Muscle of leg (tissue), 11 donors: ENCODE measurements around the gene CYP2U1. TPM values are rescaled to one million over a fixed set of nuclear protein-coding genes. Genes with fewer than 3 reads are reported as not detected.

ENCODE experiments used
- DNase-seq: peaks from one replicate; pipeline ENCODE4 v3.0.0; 2013
- H3K27ac ChIP-seq: one replicate; pipeline ENCODE4 v1.5.1; 2013; ENCODE audit warnings: mild to moderate bottlenecking, low read length, control low read depth
- H3K27me3 ChIP-seq: one replicate; pipeline ENCODE4 v1.6.1; 2013; ENCODE audit warnings: low read length; ENCODE audit not compliant: control insufficient read depth, insufficient read depth
- H3K36me3 ChIP-seq: one replicate; pipeline ENCODE4 v1.6.1; 2013; ENCODE audit warnings: low read length; ENCODE audit not compliant: control insufficient read depth, insufficient read depth
- H3K4me1 ChIP-seq: one replicate; pipeline ENCODE4 v1.6.1; 2013; ENCODE audit warnings: low read length; ENCODE audit not compliant: control insufficient read depth, insufficient read depth
- H3K4me3 ChIP-seq: one replicate; pipeline ENCODE4 v1.5.1; 2013; ENCODE audit warnings: low read length, control low read depth
- H3K9me3 ChIP-seq: replicated peaks from 2 replicates; pipeline ENCODE4 v1.6.1; 2013; ENCODE audit warnings: low read depth, low read length; ENCODE audit not compliant: control insufficient read depth
- WGBS: methylation state at CpG from one replicate; pipeline ENCODE4 v1.1.5; 2013; ENCODE audit warnings: missing lambda C conversion rate; ENCODE audit not compliant: insufficient coverage; 5-methylcytosine and 5-hydroxymethylcytosine counted together
- polyA plus RNA-seq, 8 donors: library from polyadenylated mRNA; unstranded; fragments of 120-200 nt; gene quantifications; one replicate each; pipeline versions ENCODE4 v1.2.1 to v1.2.3, GENCODE V29; 2013; ENCODE audit warnings: inconsistent platforms in 1 of 8, low replicate concordance in 1 of 8; ENCODE audit not compliant: insufficient read length in 8 of 8, insufficient read depth in 1 of 8
- total RNA-seq: library from RNA; stranded (reverse); fragments of 120-200 nt; gene quantifications from one replicate; pipeline ENCODE4 v1.2.4, GENCODE V29; 2013

The CYP2U1 gene
- total and polyA plus RNA-seq, 9 donors: 3.6 to 6.1 (median 4.1) TPM

GRCh38 chr4:107994894-107995293, 63.5 kb downstream of the CYP2U1 start:
- peaks cover 27% of the 10 kb centered on the region for H3K4me1 ChIP-seq
- peaks cover 2% of the 10 kb centered on the region for H3K36me3 ChIP-seq
- H3K9me3 ChIP-seq: no peaks in the 10 kb centered on the region
- no peak for DNase-seq
- H3K27ac ChIP-seq: no peak overlapping the region
- no peaks in the 10 kb centered on the region for H3K27me3 ChIP-seq
- H3K4me3 ChIP-seq: no peak overlapping the region

- no peak overlapping the region for H3K4me3 ChIP-seq
- WGBS: 73% methylated on average over 2 of the region's 5 CpGs
- H3K9me3 ChIP-seq: no peaks in the 10 kb centered on the region
- peak overlapping the region; percentile 87 for H3K27ac ChIP-seq
- H3K27me3 ChIP-seq: no peaks in the 10 kb centered on the region
- DNase-seq: peak; percentile 63
- peaks cover 5% of the 10 kb centered on the region for H3K36me3 ChIP-seq
- H3K4me1 ChIP-seq: peaks cover 19% of the 10 kb centered on the region
Observed at GRCh38 chr4:107996949-107997788, 65.8 kb downstream of the CYP2U1 start.

- no CpG with 5 or more reads among the region's 2 CpGs for WGBS
Observed at GRCh38 chr4:107997794-107998193, 66.4 kb downstream of the CYP2U1 start.

GRCh38 chr4:107999932-108000539, 68.7 kb downstream of the CYP2U1 start:
- no peak for DNase-seq
- Histone ChIP-seq H3K9me3 (no peaks in the 10 kb centered on the region), H3K27me3 (no peaks in the 10 kb centered on the region), H3K4me1 (peaks cover 23% of the 10 kb centered on the region), H3K4me3 (no peak overlapping the region), H3K36me3 (peaks cover 5% of the 10 kb centered on the region), H3K27ac (no peak overlapping the region)
- WGBS: no CpG with 5 or more reads among the region's 2 CpGs

More at GRCh38 chr4:107997794-107998193, 66.4 kb downstream of the CYP2U1 start:
- Histone ChIP-seq H3K36me3 (peaks cover 5% of the 10 kb centered on the region), H3K9me3 (no peaks in the 10 kb centered on the region), H3K4me1 (peaks cover 19% of the 10 kb centered on the region), H3K27me3 (no peaks in the 10 kb centered on the region), H3K27ac (peak overlapping the region; percentile 74), H3K4me3 (no peak overlapping the region)
- no peak for DNase-seq

- peaks cover 6% of the 10 kb centered on the region for H3K36me3 ChIP-seq
- H3K27ac ChIP-seq: no peak overlapping the region
- H3K9me3 ChIP-seq: no peaks in the 10 kb centered on the region
- DNase-seq: no peak
- H3K27me3 ChIP-seq: no peaks in the 10 kb centered on the region
- H3K4me1 ChIP-seq: peaks cover 26% of the 10 kb centered on the region
- no CpG with 5 or more reads among the region's 3 CpGs for WGBS
- no peak overlapping the region for H3K4me3 ChIP-seq
Observed at GRCh38 chr4:108001540-108002135, 70.3 kb downstream of the CYP2U1 start.

Other genes starting within 250 kb of the CYP2U1 start
- gene PAPSS1, start 211.3 kb upstream of the CYP2U1 start, total RNA-seq: 41.7 TPM
- 10 to 100 TPM; 43.8 to 63.0 (median 52.2) TPM for gene PAPSS1, start 211.3 kb upstream of the CYP2U1 start, polyA plus RNA-seq
- 14.8 TPM for gene SGMS2, start 106.6 kb upstream of the CYP2U1 start, total RNA-seq
- 10 to 100 TPM in 1 of 8 donors, 1 to 10 TPM in 7; 6.9 to 12.6 (median 8.5) TPM for gene SGMS2, start 106.6 kb upstream of the CYP2U1 start, polyA plus RNA-seq
- gene HADH, start 58.3 kb downstream of the CYP2U1 start, total RNA-seq: 27.3 TPM
- gene HADH, start 58.3 kb downstream of the CYP2U1 start, polyA plus RNA-seq: 100 to 1,000 TPM in 6 of 8 donors, 10 to 100 TPM in 2; 81.2 to 121 (median 105) TPM
- gene LEF1, start 237.4 kb downstream of the CYP2U1 start, total RNA-seq: 3.4 TPM
- 10 to 100 TPM in 1 of 8 donors, 1 to 10 TPM in 7; 3.4 to 35.5 (median 4.5) TPM for gene LEF1, start 237.4 kb downstream of the CYP2U1 start, polyA plus RNA-seq